BE2C (cell line): ENCODE measurements around the gene PAQR7.

Source experiments
- DNase-seq: peaks from one replicate; pipeline ENCODE4 v3.0.0-alpha.2; 2020
- H3K27me3 ChIP-seq: fragments of 250-450 bp; sonication (Bioruptor Pico); 2 replicates; pipeline ENCODE4 v1.5.1; 2020; ENCODE audit warnings: mild to moderate bottlenecking
- H3K36me3 ChIP-seq: fragments of 250-450 bp; sonication (Bioruptor Pico); 2 replicates; pipeline ENCODE4 v1.5.1; 2020; ENCODE audit warnings: mild to moderate bottlenecking
- H3K4me1 ChIP-seq: fragments of 250-450 bp; sonication (Bioruptor Pico); 2 replicates; pipeline ENCODE4 v1.5.1; 2020
- H3K4me3 ChIP-seq: 2 replicates; pipeline ENCODE4 v1.5.1; 2011; ENCODE audit warnings: low read depth, low read length
- H3K9me3 ChIP-seq: fragments of 250-450 bp; sonication (Bioruptor Pico); 2 replicates; pipeline ENCODE4 v1.5.1; 2020
- TF ChIP-seq, protein P1 (sequence below): IDR thresholded peaks from 2 replicates; pipeline ENCODE4 v1.5.1; 2012; ENCODE audit warnings: mild to moderate bottlenecking, low read depth, low read length

Gene PAQR7

DNA sequence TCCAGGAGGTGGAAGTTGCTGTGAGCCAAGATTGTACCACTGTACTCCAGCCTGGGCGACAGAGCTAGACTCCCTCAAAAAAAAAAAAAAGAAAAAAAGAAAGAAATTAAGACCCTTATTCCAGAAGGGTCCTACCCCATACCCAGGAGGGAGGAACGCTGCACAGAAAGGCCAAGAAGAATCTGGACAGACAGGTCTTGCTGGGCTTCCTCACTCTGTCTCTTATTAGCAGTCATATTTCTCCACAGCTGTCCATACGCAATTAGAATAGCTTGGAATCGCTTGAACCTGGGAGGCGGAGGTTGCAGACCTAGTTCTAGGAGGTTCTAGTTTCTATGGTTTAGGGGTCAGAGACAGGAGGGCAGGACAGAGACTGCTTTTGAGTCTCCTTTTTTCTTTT, 3.2 kb upstream of the PAQR7 start:
- no peaks in the 10 kb centered on the region for H3K4me1 ChIP-seq
- DNase-seq, result no peak
- H3K36me3 ChIP-seq, result no peaks in the 10 kb centered on the region
- H3K27me3 ChIP-seq, result no peaks in the 10 kb centered on the region
- TF ChIP-seq, protein P1, sequence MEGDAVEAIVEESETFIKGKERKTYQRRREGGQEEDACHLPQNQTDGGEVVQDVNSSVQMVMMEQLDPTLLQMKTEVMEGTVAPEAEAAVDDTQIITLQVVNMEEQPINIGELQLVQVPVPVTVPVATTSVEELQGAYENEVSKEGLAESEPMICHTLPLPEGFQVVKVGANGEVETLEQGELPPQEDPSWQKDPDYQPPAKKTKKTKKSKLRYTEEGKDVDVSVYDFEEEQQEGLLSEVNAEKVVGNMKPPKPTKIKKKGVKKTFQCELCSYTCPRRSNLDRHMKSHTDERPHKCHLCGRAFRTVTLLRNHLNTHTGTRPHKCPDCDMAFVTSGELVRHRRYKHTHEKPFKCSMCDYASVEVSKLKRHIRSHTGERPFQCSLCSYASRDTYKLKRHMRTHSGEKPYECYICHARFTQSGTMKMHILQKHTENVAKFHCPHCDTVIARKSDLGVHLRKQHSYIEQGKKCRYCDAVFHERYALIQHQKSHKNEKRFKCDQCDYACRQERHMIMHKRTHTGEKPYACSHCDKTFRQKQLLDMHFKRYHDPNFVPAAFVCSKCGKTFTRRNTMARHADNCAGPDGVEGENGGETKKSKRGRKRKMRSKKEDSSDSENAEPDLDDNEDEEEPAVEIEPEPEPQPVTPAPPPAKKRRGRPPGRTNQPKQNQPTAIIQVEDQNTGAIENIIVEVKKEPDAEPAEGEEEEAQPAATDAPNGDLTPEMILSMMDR, result no peak
- H3K9me3 ChIP-seq, result no peaks in the 10 kb centered on the region
- H3K4me3 ChIP-seq, result no peak overlapping the region

DNA sequence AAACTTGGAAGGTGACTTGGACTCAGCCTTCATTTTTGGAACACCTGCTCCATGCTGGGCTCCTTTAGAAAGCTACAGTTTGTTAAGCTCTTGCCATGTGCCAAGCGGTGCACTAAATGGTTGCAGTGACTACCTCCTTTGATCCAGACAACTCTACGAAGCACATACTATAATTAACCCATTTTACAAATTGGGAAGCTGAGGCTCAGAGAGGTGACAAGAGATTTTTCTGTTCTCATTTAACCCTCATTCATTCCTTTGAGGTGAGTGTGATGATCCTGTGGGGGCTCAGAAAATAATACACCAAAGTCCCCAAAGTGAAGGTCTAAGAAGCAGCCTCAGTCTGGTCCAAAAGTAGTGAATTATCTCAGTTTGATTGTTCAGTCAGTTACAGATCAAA, 1.6 kb upstream of the PAQR7 start:
- TF ChIP-seq, protein P1, result no peak
- Histone ChIP-seq H3K4me3 (no peak overlapping the region), H3K36me3 (no peaks in the 10 kb centered on the region), H3K4me1 (no peaks in the 10 kb centered on the region), H3K27me3 (no peaks in the 10 kb centered on the region), H3K9me3 (no peaks in the 10 kb centered on the region)
- DNase-seq, result no peak

DNA sequence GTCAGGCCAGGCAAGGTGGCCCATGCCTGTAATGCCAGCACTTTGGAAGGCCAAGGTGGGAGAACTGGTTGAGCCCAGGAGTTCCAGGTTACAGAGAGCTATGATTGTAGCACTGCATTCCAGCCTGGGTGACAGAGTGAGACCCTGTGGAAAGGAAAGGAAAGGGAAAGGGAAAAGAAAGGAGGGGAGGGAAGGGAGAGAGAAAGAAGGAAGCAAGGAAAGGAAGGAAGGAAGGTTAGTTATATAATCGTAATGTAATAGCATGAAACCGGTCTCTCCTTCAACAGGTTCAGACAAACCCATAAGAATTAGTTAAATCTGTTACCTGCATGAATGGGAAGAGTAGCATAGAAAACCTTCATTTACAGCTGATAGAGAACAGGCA, 1.2 kb upstream of the PAQR7 start:
- TF ChIP-seq, protein P1, result no peak
- Histone ChIP-seq H3K4me1 (no peaks in the 10 kb centered on the region), H3K27me3 (no peaks in the 10 kb centered on the region), H3K4me3 (no peak overlapping the region), H3K36me3 (no peaks in the 10 kb centered on the region), H3K9me3 (no peaks in the 10 kb centered on the region)
- DNase-seq, result no peak

DNA sequence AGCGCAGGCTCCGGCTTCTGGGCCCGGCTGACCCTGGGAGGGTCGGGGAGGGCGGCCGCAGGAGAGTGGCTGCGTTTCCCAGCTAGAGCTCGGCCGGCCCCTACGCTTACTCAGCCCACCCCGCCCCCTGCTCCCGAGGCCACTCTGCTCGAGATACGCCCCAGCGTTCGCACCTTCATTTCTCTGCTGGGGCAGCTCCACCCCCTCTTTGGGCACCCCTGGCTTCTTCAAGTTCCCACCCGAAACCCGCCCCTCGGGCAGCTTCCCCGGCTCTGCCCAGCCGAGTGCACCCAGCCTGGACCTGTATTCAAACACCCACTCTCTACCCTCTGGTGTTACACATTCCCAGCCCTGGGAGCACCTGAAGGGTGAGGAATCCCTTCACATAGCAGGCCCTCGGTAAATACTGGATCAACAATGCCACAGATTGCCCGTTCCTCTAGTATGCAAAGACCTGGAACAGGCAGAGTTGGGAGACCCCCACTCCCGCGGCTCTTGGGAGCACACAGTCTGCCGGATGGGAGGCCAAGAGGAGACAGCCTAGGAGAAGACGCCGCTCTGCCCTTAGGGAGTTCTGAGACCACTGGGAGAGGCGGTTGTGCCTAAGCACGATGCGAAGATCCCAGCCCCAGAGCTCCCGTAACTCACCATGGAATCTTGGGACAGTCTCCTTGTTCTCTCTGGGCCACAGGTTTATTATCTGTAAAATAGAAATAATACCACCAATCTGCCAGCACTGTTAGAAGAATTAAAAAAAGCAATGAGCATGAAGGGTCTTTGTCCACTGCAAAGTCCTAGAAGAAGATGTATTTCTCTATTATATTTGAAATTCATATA, 566 bp upstream of the PAQR7 start:
- peak overlapping the region; percentile 29 for H3K4me3 ChIP-seq
- no peaks in the 10 kb centered on the region for H3K4me1 ChIP-seq
- no peak for DNase-seq

DNA sequence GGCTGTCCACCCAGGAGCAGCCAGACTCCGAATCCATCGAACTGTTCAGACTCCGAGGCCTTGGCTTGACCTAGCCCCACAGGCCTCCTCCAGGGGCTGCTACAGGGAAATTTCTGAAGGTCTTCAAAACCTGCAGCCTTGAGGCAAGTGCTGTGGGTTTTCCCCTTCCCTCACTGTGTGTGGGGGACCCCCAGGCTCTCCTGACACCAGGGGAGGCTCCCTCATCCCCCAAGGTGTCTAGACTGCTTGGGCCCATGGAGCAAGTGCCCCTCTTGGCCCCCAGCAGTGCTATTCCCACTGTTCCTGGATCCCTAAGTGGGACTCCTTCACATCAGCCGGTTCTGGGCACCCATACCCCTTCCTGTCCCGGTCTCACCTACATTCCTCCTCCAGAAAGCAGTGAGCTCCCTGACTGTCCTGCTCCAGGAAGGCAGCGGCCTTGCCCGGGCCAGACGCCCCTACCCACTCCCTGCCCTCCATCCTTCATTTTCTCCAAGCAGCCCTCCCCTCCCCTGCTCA, 814 bp downstream of the PAQR7 start:
- Histone ChIP-seq H3K9me3 (no peaks in the 10 kb centered on the region), H3K27me3 (no peaks in the 10 kb centered on the region), H3K36me3 (no peaks in the 10 kb centered on the region), H3K4me3 (peak overlapping the region; percentile 43), H3K4me1 (no peaks in the 10 kb centered on the region)
- TF ChIP-seq, protein P1, result no peak
- no peak for DNase-seq

More for the DNA sequence above, 566 bp upstream of the PAQR7 start:
- H3K36me3 ChIP-seq, result no peaks in the 10 kb centered on the region
- no peaks in the 10 kb centered on the region for H3K27me3 ChIP-seq
- H3K9me3 ChIP-seq, result no peaks in the 10 kb centered on the region
- TF ChIP-seq, protein P1, result no peak

DNA sequence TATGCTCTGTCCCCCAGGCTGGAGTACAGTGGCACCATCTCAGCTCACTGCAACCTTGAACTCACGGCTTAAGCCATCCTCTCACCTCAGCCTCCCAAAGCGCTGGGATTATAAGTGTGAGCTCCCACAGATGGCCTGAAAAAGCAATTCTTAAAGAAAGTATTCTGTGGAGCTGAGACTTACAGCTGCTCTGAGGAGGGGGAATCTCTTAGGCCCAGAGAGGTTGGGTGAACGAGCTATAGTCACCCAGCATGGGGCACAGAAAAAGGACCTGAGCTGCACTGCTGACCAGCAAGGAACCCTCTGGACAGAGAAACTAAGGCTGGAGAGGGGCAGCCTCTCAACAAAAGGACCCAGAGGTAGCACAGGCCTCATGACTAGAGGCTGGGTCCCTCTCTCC, 1.3 kb downstream of the PAQR7 start:
- DNase-seq, result no peak
- TF ChIP-seq, protein P1, result no peak
- H3K9me3 ChIP-seq, result no peaks in the 10 kb centered on the region
- no peaks in the 10 kb centered on the region for H3K4me1 ChIP-seq
- H3K4me3 ChIP-seq, result no peak overlapping the region
- H3K36me3 ChIP-seq, result no peaks in the 10 kb centered on the region
- H3K27me3 ChIP-seq, result no peaks in the 10 kb centered on the region
